GM23338 (cell line): Measurements from ENCODE around the gene PARP3. TPM values are rescaled to one million over a fixed set of nuclear protein-coding genes. Genes with fewer than 3 reads are reported as not detected.
A peak's percentile ranks its signal among the peaks of the same experiment; 100 is the strongest.

Experiments used
- ATAC-seq: fragments of 200-7000 bp; cut with Tn5 transposase; 3 replicates; pipeline ENCODE4 v1.9.1; 2020
- DNase-seq: peaks from one replicate; pipeline ENCODE4 v3.0.0-alpha.2; 2015; ENCODE audit warnings: low spot score
- H2AFZ ChIP-seq: fragments of 200-600 bp; sonication (generic); 2 replicates; pipeline ENCODE4 v1.8.0; 2016; ENCODE audit warnings: antibody characterized with exemption, mild to moderate bottlenecking, moderate library complexity
- H3F3A ChIP-seq: fragments of 200-600 bp; sonication (generic); replicated peaks from 2 replicates; pipeline ENCODE4 v1.8.0; 2017; ENCODE audit warnings: antibody characterized with exemption, mixed run types, low read depth
- H3K27ac ChIP-seq: fragments of 200-600 bp; sonication (generic); 2 replicates; pipeline ENCODE4 v1.6.1; 2016; ENCODE audit warnings: low read depth
- H3K27me3 ChIP-seq: fragments of 200-600 bp; sonication (generic); 2 replicates; pipeline ENCODE4 v1.8.0; 2016; ENCODE audit warnings: mild to moderate bottlenecking, mixed run types, moderate library complexity; ENCODE audit not compliant: insufficient read depth
- H3K36me3 ChIP-seq: fragments of 200-600 bp; sonication (generic); 2 replicates; pipeline ENCODE4 v1.8.0; 2016; ENCODE audit warnings: mild to moderate bottlenecking; ENCODE audit not compliant: insufficient read depth
- H3K4me1 ChIP-seq: fragments of 200-600 bp; sonication (generic); 2 replicates; pipeline ENCODE4 v1.8.0; 2016; ENCODE audit warnings: mild to moderate bottlenecking, moderate library complexity; ENCODE audit not compliant: insufficient read depth
- H3K4me2 ChIP-seq: fragments of 200-600 bp; sonication (generic); 2 replicates; pipeline ENCODE4 v1.7.1; 2017; ENCODE audit warnings: mixed run types
- H3K4me3 ChIP-seq: fragments of 200-600 bp; sonication (generic); 2 replicates; pipeline ENCODE4 v1.6.1; 2016; ENCODE audit warnings: mixed run types
- H3K79me2 ChIP-seq: fragments of 200-600 bp; sonication (generic); replicated peaks from 2 replicates; pipeline ENCODE4 v1.8.0; 2017; ENCODE audit warnings: mild to moderate bottlenecking; ENCODE audit not compliant: insufficient read depth
- H3K9me2 ChIP-seq: fragments of 200-600 bp; sonication (generic); 2 replicates; pipeline ENCODE4 v1.8.0; 2017; ENCODE audit not compliant: insufficient read depth
- H4K20me1 ChIP-seq: fragments of 200-600 bp; sonication (generic); replicated peaks from 2 replicates; pipeline ENCODE4 v1.8.0; 2017; ENCODE audit warnings: mild to moderate bottlenecking; ENCODE audit not compliant: insufficient read depth
- H3K27ac Mint-ChIP-seq: 2 replicates; pipeline ENCODE4 v1.8.0; 2020; ENCODE audit warnings: inconsistent platforms, mild to moderate bottlenecking, moderate library complexity, mixed read lengths
- H3K27me3 Mint-ChIP-seq: 3 replicates; pipeline ENCODE4 v1.8.0; 2022; ENCODE audit warnings: low read depth, mild to moderate bottlenecking, moderate library complexity, mixed read lengths, inconsistent platforms; ENCODE audit not compliant: insufficient read depth, poor library complexity
- H3K36me3 Mint-ChIP-seq: 3 replicates; pipeline ENCODE4 v1.8.0; 2021; ENCODE audit warnings: low read depth, mild to moderate bottlenecking, inconsistent platforms, moderate library complexity, mixed read lengths
- H3K4me1 Mint-ChIP-seq: 3 replicates; pipeline ENCODE4 v1.8.0; 2020; ENCODE audit warnings: mild to moderate bottlenecking, inconsistent platforms, mixed read lengths
- H3K4me3 Mint-ChIP-seq: 3 replicates; pipeline ENCODE4 v1.8.0; 2021; ENCODE audit warnings: moderate library complexity, mild to moderate bottlenecking, inconsistent platforms, mixed read lengths
- H3K9me3 Mint-ChIP-seq: 3 replicates; pipeline ENCODE4 v1.8.0; 2020; ENCODE audit warnings: moderate library complexity, mild to moderate bottlenecking, inconsistent platforms, mixed read lengths
- CTCF ChIP-seq, 2 experiments: fragments of 200-600 bp in 1 of 2; sonication (generic) in 1 of 2; conservative IDR thresholded peaks; 2 replicates each; pipeline versions ENCODE4 v1.5.1 to v1.6.1; 2016 to 2017; ENCODE audit warnings: antibody characterized with exemption in 2 of 2, low read depth in 2 of 2, mild to moderate bottlenecking in 2 of 2, moderate library complexity in 1 of 2
- ETS1 ChIP-seq: IDR thresholded peaks from 2 replicates; pipeline ENCODE4 v1.6.1; 2016; ENCODE audit warnings: antibody characterized with exemption
- JUNB ChIP-seq: IDR thresholded peaks from one replicate; pipeline ENCODE4 v1.6.1; 2016; ENCODE audit warnings: antibody characterized with exemption; ENCODE audit not compliant: unreplicated experiment
- NANOG ChIP-seq: IDR thresholded peaks from 2 replicates; pipeline ENCODE4 v1.6.1; 2016; ENCODE audit warnings: antibody characterized with exemption, borderline replicate concordance
- POLR2AphosphoS5 ChIP-seq: IDR thresholded peaks from 2 replicates; pipeline ENCODE4 v1.6.1; 2016; ENCODE audit warnings: antibody characterized with exemption, low read depth
- STAT1 ChIP-seq: IDR thresholded peaks from one replicate; pipeline ENCODE4 v1.6.1; 2016; ENCODE audit warnings: antibody characterized with exemption; ENCODE audit not compliant: unreplicated experiment
- ZNF114 ChIP-seq: fragments of 250-450 bp; sonication (Bioruptor Pico); IDR thresholded peaks from 2 replicates; pipeline ENCODE4 v1.5.0; 2020; ENCODE audit warnings: mild to moderate bottlenecking, moderate library complexity
- ZNF331 ChIP-seq: fragments of 250-450 bp; sonication (Bioruptor Pico); IDR thresholded peaks from 2 replicates; pipeline ENCODE4 v1.5.0; 2020; ENCODE audit warnings: low read depth, mild to moderate bottlenecking, moderate library complexity
- ZNF462 ChIP-seq: fragments of 250-450 bp; sonication (Bioruptor Pico); IDR thresholded peaks from 2 replicates; pipeline ENCODE4 v1.5.0; 2020; ENCODE audit warnings: mild to moderate bottlenecking, moderate library complexity
- polyA plus RNA-seq: library from polyadenylated mRNA; unstranded; fragments of >200 nt; fragmentation: Nextera tagmentation; extraction: Ambion mirVana; gene quantifications from 2 replicates; pipeline ENCODE4 v1.2.1, GENCODE V29; 2016
- total RNA-seq: library from RNA; depleted of rRNA; stranded (reverse); fragments of >200 nt; shearing (Covaris generic); gene quantifications from 2 replicates; pipeline ENCODE4 v1.2.3, GENCODE V29; 2014

Gene PARP3
- total and polyA plus RNA-seq, 2 experiments from 2014 or later, result 0.76 to 1.1 TPM

- TF ChIP-seq ZNF114 (CRISPR knock-in tag) (no peak), ZNF331 (CRISPR knock-in tag) (no peak), CTCF (conservative IDR thresholded peaks at IDR 0.05; ENCODE audit: low read depth in 2 of 2) (no peak), POLR2AphosphoS5 (no peak), JUNB (no peak)
These were observed 42.1 kb downstream of the PARP3 start (continued) for GRCh38 chr3:51984269-51984647.

GRCh38 chr3:51985063-51985462 is 42.9 kb downstream of the PARP3 start:
- Mint-ChIP-seq H3K36me3 (0 out of 3 replicates have a peak, but pooled peaks cover 3% of the 10 kb centered on the region), H3K27me3 (peaks cover 17% of the 10 kb centered on the region), H3K4me3 (peak overlapping the region; percentile 27), H3K9me3 (no peaks in the 10 kb centered on the region), H3K27ac (no peak overlapping the region), H3K4me1 (peaks cover 26% of the 10 kb centered on the region)
- no peak for ATAC-seq
- no peak for DNase-seq
- TF ChIP-seq STAT1, result no peak
- TF ChIP-seq ETS1, result no peak
- TF ChIP-seq ZNF114 (CRISPR knock-in tag), result no peak
- TF ChIP-seq NANOG, result no peak
- no peak for TF ChIP-seq ZNF462 (CRISPR knock-in tag)
- peaks cover 11% of the 10 kb centered on the region for H3F3A ChIP-seq
- H3K4me2 ChIP-seq, result no peak overlapping the region
- no peak overlapping the region for H3K27ac ChIP-seq
- H3K9me2 ChIP-seq, result no peaks in the 10 kb centered on the region
- no peak overlapping the region for H2AFZ ChIP-seq
- H3K79me2 ChIP-seq, result no peaks in the 10 kb centered on the region
- H3K36me3 ChIP-seq, result no peaks in the 10 kb centered on the region
- no peaks in the 10 kb centered on the region; the same call in 1 of the 2 replicates for H4K20me1 ChIP-seq
- H3K27me3 ChIP-seq, result no peaks in the 10 kb centered on the region
- H3K4me1 ChIP-seq, result peaks cover 15% of the 10 kb centered on the region
- H3K4me3 ChIP-seq, result no peak overlapping the region
